Measurements from ENCODE around the gene SLC38A1.

DNA sequence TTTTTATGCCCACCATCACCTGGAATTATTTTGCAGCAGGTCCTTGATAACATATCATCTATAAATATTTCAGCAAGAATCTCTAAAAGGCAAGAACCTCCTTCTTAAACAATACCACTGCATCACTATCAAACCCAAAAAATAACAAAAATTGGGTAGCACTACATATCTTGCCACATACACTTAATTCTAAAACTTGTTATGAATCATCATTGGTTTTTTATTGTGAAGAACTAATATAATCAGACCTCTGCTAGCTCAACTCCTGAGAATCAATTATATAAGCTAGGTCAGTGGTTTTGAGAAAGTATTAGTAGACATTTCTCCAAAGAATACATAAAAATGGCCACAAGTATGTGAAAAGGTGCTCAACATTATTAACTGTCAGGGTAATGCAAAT is 23.8 kb downstream of the SLC38A1 start:
- TF ChIP-seq, protein P1, sequence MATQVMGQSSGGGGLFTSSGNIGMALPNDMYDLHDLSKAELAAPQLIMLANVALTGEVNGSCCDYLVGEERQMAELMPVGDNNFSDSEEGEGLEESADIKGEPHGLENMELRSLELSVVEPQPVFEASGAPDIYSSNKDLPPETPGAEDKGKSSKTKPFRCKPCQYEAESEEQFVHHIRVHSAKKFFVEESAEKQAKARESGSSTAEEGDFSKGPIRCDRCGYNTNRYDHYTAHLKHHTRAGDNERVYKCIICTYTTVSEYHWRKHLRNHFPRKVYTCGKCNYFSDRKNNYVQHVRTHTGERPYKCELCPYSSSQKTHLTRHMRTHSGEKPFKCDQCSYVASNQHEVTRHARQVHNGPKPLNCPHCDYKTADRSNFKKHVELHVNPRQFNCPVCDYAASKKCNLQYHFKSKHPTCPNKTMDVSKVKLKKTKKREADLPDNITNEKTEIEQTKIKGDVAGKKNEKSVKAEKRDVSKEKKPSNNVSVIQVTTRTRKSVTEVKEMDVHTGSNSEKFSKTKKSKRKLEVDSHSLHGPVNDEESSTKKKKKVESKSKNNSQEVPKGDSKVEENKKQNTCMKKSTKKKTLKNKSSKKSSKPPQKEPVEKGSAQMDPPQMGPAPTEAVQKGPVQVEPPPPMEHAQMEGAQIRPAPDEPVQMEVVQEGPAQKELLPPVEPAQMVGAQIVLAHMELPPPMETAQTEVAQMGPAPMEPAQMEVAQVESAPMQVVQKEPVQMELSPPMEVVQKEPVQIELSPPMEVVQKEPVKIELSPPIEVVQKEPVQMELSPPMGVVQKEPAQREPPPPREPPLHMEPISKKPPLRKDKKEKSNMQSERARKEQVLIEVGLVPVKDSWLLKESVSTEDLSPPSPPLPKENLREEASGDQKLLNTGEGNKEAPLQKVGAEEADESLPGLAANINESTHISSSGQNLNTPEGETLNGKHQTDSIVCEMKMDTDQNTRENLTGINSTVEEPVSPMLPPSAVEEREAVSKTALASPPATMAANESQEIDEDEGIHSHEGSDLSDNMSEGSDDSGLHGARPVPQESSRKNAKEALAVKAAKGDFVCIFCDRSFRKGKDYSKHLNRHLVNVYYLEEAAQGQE (IDR thresholded peaks at IDR 0.05; ENCODE audit: insufficient read depth in 1 of 2, low read depth in 2 of 2, low read length in 2 of 2) = no peak
- TF ChIP-seq SIN3A (IDR thresholded peaks at IDR 0.05; ENCODE audit: borderline replicate concordance, insufficient read depth, low read length) (no peak), TAF1 (IDR thresholded peaks at IDR 0.05; ENCODE audit: borderline replicate concordance, insufficient read depth, low read length) (no peak), POLR2AphosphoS5 (IDR thresholded peaks at IDR 0.05; ENCODE audit: low read depth, low read length) (no peak), FOXP2 (optimal IDR thresholded peaks at IDR 0.05; ENCODE audit: borderline replicate concordance, extremely low read depth, extremely low read length, insufficient read depth) (no peak)
